ENCODE results near the gene EDN2.

DNA sequence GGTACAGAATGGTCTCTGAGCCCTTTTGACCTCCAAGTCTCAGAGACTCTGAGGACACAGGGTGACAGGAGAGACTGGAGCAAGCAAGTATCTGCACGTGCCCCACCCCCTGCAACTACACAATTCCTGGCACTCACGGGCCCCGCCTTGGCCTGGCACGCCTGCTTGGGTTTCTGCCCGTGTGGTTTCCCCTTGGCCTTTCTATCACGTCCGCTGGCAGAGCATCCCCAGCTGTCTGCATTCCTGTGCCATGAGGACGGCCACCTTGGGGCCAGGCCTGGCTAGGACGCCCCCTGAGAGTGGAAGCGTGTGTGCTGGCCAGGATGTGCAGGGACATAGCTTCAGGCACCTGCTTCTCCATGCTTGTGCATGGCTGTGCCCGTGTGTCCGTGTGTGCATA, 14.3 kb upstream of the EDN2 start:
- TF ChIP-seq, protein P1, sequence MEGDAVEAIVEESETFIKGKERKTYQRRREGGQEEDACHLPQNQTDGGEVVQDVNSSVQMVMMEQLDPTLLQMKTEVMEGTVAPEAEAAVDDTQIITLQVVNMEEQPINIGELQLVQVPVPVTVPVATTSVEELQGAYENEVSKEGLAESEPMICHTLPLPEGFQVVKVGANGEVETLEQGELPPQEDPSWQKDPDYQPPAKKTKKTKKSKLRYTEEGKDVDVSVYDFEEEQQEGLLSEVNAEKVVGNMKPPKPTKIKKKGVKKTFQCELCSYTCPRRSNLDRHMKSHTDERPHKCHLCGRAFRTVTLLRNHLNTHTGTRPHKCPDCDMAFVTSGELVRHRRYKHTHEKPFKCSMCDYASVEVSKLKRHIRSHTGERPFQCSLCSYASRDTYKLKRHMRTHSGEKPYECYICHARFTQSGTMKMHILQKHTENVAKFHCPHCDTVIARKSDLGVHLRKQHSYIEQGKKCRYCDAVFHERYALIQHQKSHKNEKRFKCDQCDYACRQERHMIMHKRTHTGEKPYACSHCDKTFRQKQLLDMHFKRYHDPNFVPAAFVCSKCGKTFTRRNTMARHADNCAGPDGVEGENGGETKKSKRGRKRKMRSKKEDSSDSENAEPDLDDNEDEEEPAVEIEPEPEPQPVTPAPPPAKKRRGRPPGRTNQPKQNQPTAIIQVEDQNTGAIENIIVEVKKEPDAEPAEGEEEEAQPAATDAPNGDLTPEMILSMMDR (IDR thresholded peaks at IDR 0.05; ENCODE audit: low read depth, low read length, missing input control): no peak
- TF ChIP-seq, protein P2, sequence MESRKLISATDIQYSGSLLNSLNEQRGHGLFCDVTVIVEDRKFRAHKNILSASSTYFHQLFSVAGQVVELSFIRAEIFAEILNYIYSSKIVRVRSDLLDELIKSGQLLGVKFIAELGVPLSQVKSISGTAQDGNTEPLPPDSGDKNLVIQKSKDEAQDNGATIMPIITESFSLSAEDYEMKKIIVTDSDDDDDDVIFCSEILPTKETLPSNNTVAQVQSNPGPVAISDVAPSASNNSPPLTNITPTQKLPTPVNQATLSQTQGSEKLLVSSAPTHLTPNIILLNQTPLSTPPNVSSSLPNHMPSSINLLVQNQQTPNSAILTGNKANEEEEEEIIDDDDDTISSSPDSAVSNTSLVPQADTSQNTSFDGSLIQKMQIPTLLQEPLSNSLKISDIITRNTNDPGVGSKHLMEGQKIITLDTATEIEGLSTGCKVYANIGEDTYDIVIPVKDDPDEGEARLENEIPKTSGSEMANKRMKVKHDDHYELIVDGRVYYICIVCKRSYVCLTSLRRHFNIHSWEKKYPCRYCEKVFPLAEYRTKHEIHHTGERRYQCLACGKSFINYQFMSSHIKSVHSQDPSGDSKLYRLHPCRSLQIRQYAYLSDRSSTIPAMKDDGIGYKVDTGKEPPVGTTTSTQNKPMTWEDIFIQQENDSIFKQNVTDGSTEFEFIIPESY (IDR thresholded peaks at IDR 0.05): no peak
- TF ChIP-seq JUND (IDR thresholded peaks at IDR 0.05) (no peak), GABPA (IDR thresholded peaks at IDR 0.05 in 1 of 2, conservative IDR thresholded peaks at IDR 0.05 in 1 of 2) (no peak), RAD21 (IDR thresholded peaks at IDR 0.05) (no peak), YY1 (IDR thresholded peaks at IDR 0.05) (no peak), SP1 (IDR thresholded peaks at IDR 0.05) (no peak)

Data from liver (tissue), 3 donors.